ENCODE results near the gene UBXN10. TPM values are rescaled to one million over a fixed set of nuclear protein-coding genes. Genes with fewer than 3 reads are reported as not detected.

UBXN10 gene
- total and polyA plus RNA-seq, 2 of the 4 experiments (the other 2 are of a cell fraction) = not detected

DNA sequence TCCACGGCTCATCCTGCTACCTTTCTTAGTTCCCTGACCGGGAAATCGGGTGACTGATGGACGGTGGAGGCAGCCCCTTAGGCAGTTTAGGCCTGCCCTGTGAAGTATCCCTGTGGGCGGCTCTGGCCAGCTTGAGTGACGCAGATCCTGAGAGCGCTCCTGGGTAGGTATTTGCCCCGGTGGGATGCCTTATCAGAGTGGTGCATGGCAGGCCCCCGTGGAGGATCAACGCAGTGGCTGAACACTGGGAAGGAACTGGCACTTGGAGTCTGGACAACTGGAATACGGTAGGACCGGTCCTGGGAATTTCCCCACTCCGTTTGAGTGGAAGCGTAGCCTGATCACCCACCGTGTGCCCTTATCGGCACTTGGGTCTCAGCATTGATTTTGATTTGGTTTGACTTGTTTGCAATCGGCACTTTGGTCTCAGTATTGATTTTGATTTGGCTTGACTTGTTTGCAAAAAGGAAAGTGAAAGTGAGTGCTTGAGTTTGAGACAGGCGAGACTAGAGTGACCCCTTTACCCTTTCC lies 31.5 kb upstream of the UBXN10 start:
- dilution Hi-C loops (cut with HindIII; ENCODE audit: low sequenced_read_pairs, unreplicated experiment) = no loop called here
- H3K4me1 ChIP-seq (ENCODE audit: control insufficient read depth, insufficient read depth, low read length) = peaks cover 3% of the 10 kb centered on the region; the same call in 1 of the 2 replicates
- no peak overlapping the region for H4K5ac ChIP-seq (ENCODE audit: low read depth, low read length)
- ATAC-seq (ENCODE audit: low read depth) (no peak), DNase-seq (no peak)
- H3K9me1 ChIP-seq (ENCODE audit: insufficient read depth, low read length) = no peaks in the 10 kb centered on the region
- peaks cover 9% of the 10 kb centered on the region for H3K9me3 ChIP-seq (ENCODE audit: control insufficient read depth, insufficient read depth, low read length)
- no peak overlapping the region for H4K8ac ChIP-seq (ENCODE audit: low read depth in 2 of 2, low read length in 2 of 2)
- no peak overlapping the region for H2AK9ac ChIP-seq (replicated peaks; ENCODE audit: low read depth, low read length, poor library complexity)
- no peak overlapping the region for H2AFZ ChIP-seq (replicated peaks; ENCODE audit: low read length, poor library complexity)
- 81% methylated on average over 6 of the region's 18 CpGs; no CpG with 5 or more reads in 1 of the 2 experiments for WGBS, 2 experiments (ENCODE audit: extremely low coverage in 2 of 2, insufficient read length in 1 of 2)
- no peak overlapping the region for H3K4me2 ChIP-seq (ENCODE audit: low read depth, low read length)
- in situ Hi-C loops (cut with MboI; ENCODE audit: low sequenced_read_pairs) = loop anchor here (5.0 kb wide), 1 partner anchor 237 kb away; no protein-coding TSS in a partner anchor
- H3K27ac ChIP-seq (ENCODE audit: insufficient read depth, low read length) = no peak overlapping the region
- no peak overlapping the region for H2AK5ac ChIP-seq (ENCODE audit: low read depth, low read length)
- no peak overlapping the region for H3K9ac ChIP-seq (ENCODE audit: low read depth, low read length)
- no peak overlapping the region for H4K91ac ChIP-seq (ENCODE audit: insufficient read depth, low read depth, low read length)
- no peak overlapping the region for H3K56ac ChIP-seq (ENCODE audit: extremely low read depth, insufficient read depth, low read length)
- H4K20me1 ChIP-seq (ENCODE audit: insufficient read depth, low read length) = no peaks in the 10 kb centered on the region; the same call in 1 of the 2 replicates
- no peaks in the 10 kb centered on the region for H3K36me3 ChIP-seq (ENCODE audit: control insufficient read depth, insufficient read depth, low read length)
- no peak overlapping the region for H3K23ac ChIP-seq (ENCODE audit: low read depth, low read length)
- no peak overlapping the region for H3K4ac ChIP-seq (ENCODE audit: low read depth, low read length)
- intact Hi-C loops (cut with micrococcal nuclease) = loop anchor here (5.0 kb wide), 2 partner anchors 437 to 492 kb away; partner anchors contain the start of gene HTR6
- POLR2A ChIA-PET (ENCODE audit: unreplicated experiment) = no interaction called here
- no peak overlapping the region for H2BK15ac ChIP-seq (ENCODE audit: low read depth, low read length)
- H3K79me1 ChIP-seq (ENCODE audit: low read depth in 1 of 2, low read length in 2 of 2) = no peaks in the 10 kb centered on the region
- no peak overlapping the region for H2BK20ac ChIP-seq (ENCODE audit: low read depth, low read length)
- CTCF ChIA-PET = no interaction called here
- no peak overlapping the region for H3K18ac ChIP-seq (ENCODE audit: low read depth, low read length)
- no peak overlapping the region for H3K4me3 ChIP-seq (ENCODE audit: insufficient read depth, low read depth, low read length)
- no peak for TF ChIP-seq FOS (IDR thresholded peaks at IDR 0.05; ENCODE audit: low read depth, low read length)
- TF ChIP-seq, protein P1, sequence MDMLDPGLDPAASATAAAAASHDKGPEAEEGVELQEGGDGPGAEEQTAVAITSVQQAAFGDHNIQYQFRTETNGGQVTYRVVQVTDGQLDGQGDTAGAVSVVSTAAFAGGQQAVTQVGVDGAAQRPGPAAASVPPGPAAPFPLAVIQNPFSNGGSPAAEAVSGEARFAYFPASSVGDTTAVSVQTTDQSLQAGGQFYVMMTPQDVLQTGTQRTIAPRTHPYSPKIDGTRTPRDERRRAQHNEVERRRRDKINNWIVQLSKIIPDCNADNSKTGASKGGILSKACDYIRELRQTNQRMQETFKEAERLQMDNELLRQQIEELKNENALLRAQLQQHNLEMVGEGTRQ (IDR thresholded peaks at IDR 0.05; ENCODE audit: low read depth, low read length) = no peak
- no peak for TF ChIP-seq MAZ (IDR thresholded peaks at IDR 0.05; ENCODE audit: borderline replicate concordance, low read depth, low read length)
- TF ChIP-seq MXI1 (IDR thresholded peaks at IDR 0.05; ENCODE audit: borderline replicate concordance, low read depth, low read length) = no peak
- no peak overlapping the region for H2BK5ac ChIP-seq (ENCODE audit: low read depth, low read length, poor library complexity, severe bottlenecking)
- H3K14ac ChIP-seq (replicated peaks; ENCODE audit: low read depth, low read length) = no peak overlapping the region
- BruUV-seq (replicated peaks) = no TSS peak
- no peaks in the 10 kb centered on the region; the same call in 1 of the 2 replicates for H3K27me3 ChIP-seq (ENCODE audit: control insufficient read depth, insufficient read depth, low read length)
- no peak overlapping the region for H2BK120ac ChIP-seq (ENCODE audit: low read depth, low read length)

Measured in IMR-90 (cell line).